D721Med (cell line): ENCODE measurements around the gene PPP2R5C.

Source experiments
- DNase-seq: peaks from one replicate; pipeline ENCODE4 v3.0.0; 2011; ENCODE audit warnings: low spot score; ENCODE audit not compliant: insufficient read length
- FAIRE-seq: peaks from 2 replicates; lab custom pipeline; 2011; peaks lifted over from hg19 to GRCh38; lab: Jason Lieb, UNC
- CTCF ChIP-seq: IDR thresholded peaks from 2 replicates; pipeline ENCODE4 v1.5.1; 2012; ENCODE audit warnings: mild to moderate bottlenecking, control low read depth; ENCODE audit not compliant: insufficient read depth; ENCODE audit errors: missing control alignments

PPP2R5C gene

GRCh38 chr14:101853455-101854018 is 92.0 kb downstream of the PPP2R5C start:
- DNase-seq = no peak
- FAIRE-seq = no peak
- TF ChIP-seq CTCF = no peak

- no peak for FAIRE-seq
- no peak for DNase-seq
- TF ChIP-seq CTCF = no peak
Observed at GRCh38 chr14:101854366-101854765, 92.9 kb downstream of the PPP2R5C start.

GRCh38 chr14:101855958-101856357 is 94.4 kb downstream of the PPP2R5C start:
- FAIRE-seq (no peak), DNase-seq (no peak)
- TF ChIP-seq CTCF = no peak

GRCh38 chr14:101856536-101856935 is 95.0 kb downstream of the PPP2R5C start:
- no peak for DNase-seq
- FAIRE-seq = no peak
- TF ChIP-seq CTCF = no peak

- TF ChIP-seq CTCF = no peak
- FAIRE-seq (no peak), DNase-seq (no peak)
Observed at GRCh38 chr14:101857226-101857625, 95.7 kb downstream of the PPP2R5C start.

GRCh38 chr14:101858791-101859537 is 97.5 kb downstream of the PPP2R5C start:
- no peak for TF ChIP-seq CTCF
- no peak for DNase-seq
- FAIRE-seq = no peak

- no peak for FAIRE-seq
- DNase-seq = no peak
- no peak for TF ChIP-seq CTCF
Observed at GRCh38 chr14:101859538-101859902, 98.0 kb downstream of the PPP2R5C start.
